Measurements from ENCODE around the gene PTCD2.
A peak's percentile ranks its signal among the peaks of the same experiment; 100 is the strongest.
"Not testable (repeated sequence)": the region's sequence is repeated elsewhere in the genome, so short reads cannot be mapped to it uniquely, and the experiment has no call there.

The PTCD2 gene

GRCh38 chr5:72295539-72295938 is 24.6 kb upstream of the PTCD2 start:
- DNase-seq (ENCODE audit: low read depth), result no peak
- no peak overlapping the region for H3K4me3 ChIP-seq (ENCODE audit: low read depth, low read length)

GRCh38 chr5:72296256-72296655 is 23.9 kb upstream of the PTCD2 start:
- H3K4me3 ChIP-seq (ENCODE audit: low read depth, low read length), result no peak overlapping the region
- no peak for DNase-seq (ENCODE audit: low read depth)

GRCh38 chr5:72298136-72298535 is 22.0 kb upstream of the PTCD2 start:
- H3K4me3 ChIP-seq (ENCODE audit: low read depth, low read length); DNase-seq (ENCODE audit: low read depth): not testable (repeated sequence)

GRCh38 chr5:72298711-72299110 is 21.5 kb upstream of the PTCD2 start:
- H3K4me3 ChIP-seq (ENCODE audit: low read depth, low read length), result no peak overlapping the region
- DNase-seq (ENCODE audit: low read depth), result no peak

- DNase-seq (ENCODE audit: low read depth), result no peak
These were observed 19.4 kb upstream of the PTCD2 start for GRCh38 chr5:72300590-72301339.

GRCh38 chr5:72301557-72301956 is 18.6 kb upstream of the PTCD2 start:
- DNase-seq (ENCODE audit: low read depth), result no peak

More at GRCh38 chr5:72300590-72301339, 19.4 kb upstream of the PTCD2 start:
- no peak overlapping the region for H3K4me3 ChIP-seq (ENCODE audit: low read depth, low read length)

GRCh38 chr5:72302171-72302570 is 18.0 kb upstream of the PTCD2 start:
- H3K4me3 ChIP-seq (ENCODE audit: low read depth, low read length), result no peak overlapping the region
- DNase-seq (ENCODE audit: low read depth), result no peak

More at GRCh38 chr5:72301557-72301956, 18.6 kb upstream of the PTCD2 start:
- no peak overlapping the region for H3K4me3 ChIP-seq (ENCODE audit: low read depth, low read length)

- DNase-seq (ENCODE audit: low read depth), result no peak
These were observed 14.7 kb upstream of the PTCD2 start for GRCh38 chr5:72305194-72306142.

GRCh38 chr5:72307573-72307967 is 12.6 kb upstream of the PTCD2 start:
- DNase-seq (ENCODE audit: low read depth), result no peak
- peak overlapping the region; percentile 66 for H3K4me3 ChIP-seq (ENCODE audit: low read depth, low read length)

More at GRCh38 chr5:72305194-72306142, 14.7 kb upstream of the PTCD2 start:
- H3K4me3 ChIP-seq (ENCODE audit: low read depth, low read length), result no peak overlapping the region

GRCh38 chr5:72307968-72308852 is 12.0 kb upstream of the PTCD2 start:
- H3K4me3 ChIP-seq (ENCODE audit: low read depth, low read length), result peak overlapping the region; percentile 66

GRCh38 chr5:72308853-72309191 is 11.4 kb upstream of the PTCD2 start:
- DNase-seq (ENCODE audit: low read depth), result no peak
- no peak overlapping the region for H3K4me3 ChIP-seq (ENCODE audit: low read depth, low read length)

More at GRCh38 chr5:72307968-72308852, 12.0 kb upstream of the PTCD2 start:
- DNase-seq (ENCODE audit: low read depth), result peak; percentile 96

GRCh38 chr5:72313141-72313540 is 7.0 kb upstream of the PTCD2 start:
- H3K4me3 ChIP-seq (ENCODE audit: low read depth, low read length), result no peak overlapping the region
- DNase-seq (ENCODE audit: low read depth), result no peak

GRCh38 chr5:72314571-72315172 is 5.5 kb upstream of the PTCD2 start:
- no peak overlapping the region for H3K4me3 ChIP-seq (ENCODE audit: low read depth, low read length)
- DNase-seq (ENCODE audit: low read depth), result no peak

- DNase-seq (ENCODE audit: low read depth), result not testable (repeated sequence)
- H3K4me3 ChIP-seq (ENCODE audit: low read depth, low read length), result peak overlapping the region; percentile 70
These were observed 668 bp upstream of the PTCD2 start for GRCh38 chr5:72319435-72319975.

GRCh38 chr5:72324189-72324825 is 4.1 kb downstream of the PTCD2 start:
- H3K4me3 ChIP-seq (ENCODE audit: low read depth, low read length), result no peak overlapping the region
- no peak for DNase-seq (ENCODE audit: low read depth)

- peak; percentile 36 for DNase-seq (ENCODE audit: low read depth)
These were observed 5.6 kb downstream of the PTCD2 start for GRCh38 chr5:72325566-72326305.

GRCh38 chr5:72326306-72326649 is 6.1 kb downstream of the PTCD2 start:
- no peak overlapping the region for H3K4me3 ChIP-seq (ENCODE audit: low read depth, low read length)
- no peak for DNase-seq (ENCODE audit: low read depth)

More at GRCh38 chr5:72325566-72326305, 5.6 kb downstream of the PTCD2 start:
- no peak overlapping the region for H3K4me3 ChIP-seq (ENCODE audit: low read depth, low read length)

- no peak overlapping the region for H3K4me3 ChIP-seq (ENCODE audit: low read depth, low read length)
- DNase-seq (ENCODE audit: low read depth), result no peak
These were observed 8.0 kb downstream of the PTCD2 start for GRCh38 chr5:72328172-72328571.

Measured in skeletal muscle cell (primary cell).